Activated T-cell treated with anti-CD3 and anti-CD28 coated beads, Interleukin-2, amount 50 U/mL, for 24 hours (primary cell): ENCODE data around the gene FAM168B.

Source experiments
- DNase-seq: peaks from one replicate; pipeline ENCODE4 v3.0.0-alpha.2; 2020
- H3K27ac Mint-ChIP-seq: 2 replicates; pipeline ENCODE4 v1.8.0; 2020; ENCODE audit warnings: mild to moderate bottlenecking, mixed read lengths
- H3K27me3 Mint-ChIP-seq: 2 replicates; pipeline ENCODE4 v1.8.0; 2020; ENCODE audit warnings: mixed read lengths
- H3K36me3 Mint-ChIP-seq: 2 replicates; pipeline ENCODE4 v1.8.0; 2020; ENCODE audit warnings: low read depth, mixed read lengths
- H3K4me1 Mint-ChIP-seq: 2 replicates; pipeline ENCODE4 v1.8.0; 2020; ENCODE audit warnings: low read depth, mixed read lengths
- H3K4me3 Mint-ChIP-seq: 2 replicates; pipeline ENCODE4 v1.8.0; 2020; ENCODE audit warnings: mild to moderate bottlenecking, moderate library complexity, mixed read lengths
- H3K9me3 Mint-ChIP-seq: 2 replicates; pipeline ENCODE4 v1.8.0; 2020; ENCODE audit warnings: mixed read lengths

The FAM168B gene

DNA sequence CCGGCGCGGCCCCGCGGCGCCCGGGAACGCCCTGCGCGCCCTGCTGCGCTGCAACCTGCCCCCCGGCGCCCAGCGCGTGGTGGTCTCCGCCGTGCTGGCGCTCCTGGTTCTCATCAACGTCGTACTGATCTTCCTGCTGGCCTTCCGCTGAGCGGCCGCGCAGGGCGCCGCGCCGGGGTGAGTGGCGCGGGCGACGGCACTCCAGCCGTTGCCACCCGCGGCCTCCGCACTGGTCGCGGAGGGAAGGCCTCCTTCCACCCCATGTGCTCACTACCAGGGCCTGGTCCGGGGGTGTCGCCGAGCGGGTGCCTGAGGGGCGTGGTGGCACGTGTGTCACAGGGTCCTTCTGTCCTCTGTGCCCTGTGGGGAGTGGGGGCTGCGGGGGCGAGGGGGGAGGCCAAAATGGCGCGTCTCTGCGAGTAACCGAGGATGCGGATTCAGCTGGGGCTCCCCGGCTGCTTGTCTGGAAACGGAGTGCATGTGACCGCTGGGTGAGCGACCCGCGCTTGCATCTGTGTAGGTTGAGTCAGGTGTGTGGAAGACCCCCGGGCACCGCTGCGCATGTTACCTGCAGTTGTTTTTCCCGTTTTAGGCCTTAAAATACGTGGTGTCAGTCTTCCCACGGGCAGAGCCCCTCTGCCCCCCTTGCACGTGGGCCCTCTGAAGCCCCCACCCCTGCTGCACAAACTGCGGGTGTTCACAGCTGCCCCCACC lies 58.0 kb downstream of the FAM168B start:
- no peaks in the 10 kb centered on the region for H3K36me3 Mint-ChIP-seq
- peak overlapping the region; percentile 35 for H3K4me3 Mint-ChIP-seq
- H3K4me1 Mint-ChIP-seq, result peaks cover 17% of the 10 kb centered on the region
- peaks cover 39% of the 10 kb centered on the region for H3K27me3 Mint-ChIP-seq
- H3K9me3 Mint-ChIP-seq, result no peaks in the 10 kb centered on the region
- H3K27ac Mint-ChIP-seq, result no peak overlapping the region
- no peak for DNase-seq

- Mint-ChIP-seq H3K27me3 (peaks cover 39% of the 10 kb centered on the region), H3K4me3 (peak overlapping the region; percentile 36), H3K27ac (no peak overlapping the region), H3K9me3 (no peaks in the 10 kb centered on the region), H3K36me3 (no peaks in the 10 kb centered on the region), H3K4me1 (peaks cover 11% of the 10 kb centered on the region)
- no peak for DNase-seq
These were observed 58.9 kb downstream of the FAM168B start for GRCh38 chr2:131034122-131035051.

- Mint-ChIP-seq H3K27me3 (peaks cover 39% of the 10 kb centered on the region), H3K4me1 (peaks cover 8% of the 10 kb centered on the region), H3K4me3 (no peak overlapping the region), H3K27ac (no peak overlapping the region), H3K36me3 (no peaks in the 10 kb centered on the region), H3K9me3 (no peaks in the 10 kb centered on the region)
- no peak for DNase-seq
These were observed 59.5 kb downstream of the FAM168B start for GRCh38 chr2:131033786-131034121.

DNA sequence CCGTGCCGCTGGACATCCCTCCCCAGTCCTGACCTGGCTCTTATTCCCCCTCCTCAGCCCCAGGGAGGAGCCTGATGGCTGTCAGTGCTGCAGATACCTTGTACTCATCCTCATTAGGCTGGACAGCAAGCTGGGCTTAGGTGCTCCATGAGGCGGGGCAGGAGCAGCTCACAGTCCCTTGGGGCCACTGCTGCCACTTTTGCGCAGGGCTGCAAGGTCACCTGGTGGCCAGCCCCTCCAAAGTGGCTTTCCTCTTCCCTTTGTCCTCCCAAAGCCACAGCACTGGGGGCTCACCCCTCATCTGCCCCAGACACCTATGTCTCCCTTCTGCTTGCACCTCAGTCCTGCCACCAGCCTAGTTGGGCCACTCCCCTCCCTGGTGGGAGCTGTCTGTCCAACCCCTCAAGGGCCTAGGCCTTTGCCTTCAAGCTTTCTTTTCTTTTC lies 60.8 kb downstream of the FAM168B start:
- H3K27ac Mint-ChIP-seq, result no peak overlapping the region
- no peak for DNase-seq

GRCh38 chr2:131031875-131032274 lies 61.4 kb downstream of the FAM168B start:
- Mint-ChIP-seq H3K27me3 (peaks cover 48% of the 10 kb centered on the region), H3K9me3 (no peaks in the 10 kb centered on the region), H3K27ac (no peak overlapping the region), H3K4me1 (peaks cover 8% of the 10 kb centered on the region), H3K4me3 (no peak overlapping the region), H3K36me3 (no peaks in the 10 kb centered on the region)
- DNase-seq, result no peak

More for the DNA sequence above, 60.8 kb downstream of the FAM168B start:
- Mint-ChIP-seq H3K9me3 (no peaks in the 10 kb centered on the region), H3K36me3 (no peaks in the 10 kb centered on the region), H3K4me3 (no peak overlapping the region), H3K4me1 (peaks cover 8% of the 10 kb centered on the region), H3K27me3 (peaks cover 44% of the 10 kb centered on the region)

- peaks cover 8% of the 10 kb centered on the region for H3K4me1 Mint-ChIP-seq
- no peaks in the 10 kb centered on the region for H3K36me3 Mint-ChIP-seq
- peaks cover 46% of the 10 kb centered on the region for H3K27me3 Mint-ChIP-seq
- no peak overlapping the region for H3K27ac Mint-ChIP-seq
- no peak overlapping the region for H3K4me3 Mint-ChIP-seq
- no peak for DNase-seq
- no peaks in the 10 kb centered on the region for H3K9me3 Mint-ChIP-seq
These were observed 61.8 kb downstream of the FAM168B start for GRCh38 chr2:131031431-131031841.

GRCh38 chr2:131030478-131030971 lies 62.7 kb downstream of the FAM168B start:
- Mint-ChIP-seq H3K27ac (no peak overlapping the region), H3K36me3 (no peaks in the 10 kb centered on the region), H3K9me3 (no peaks in the 10 kb centered on the region), H3K4me3 (no peak overlapping the region), H3K27me3 (peaks cover 46% of the 10 kb centered on the region), H3K4me1 (peaks cover 7% of the 10 kb centered on the region)
- DNase-seq, result no peak

DNA sequence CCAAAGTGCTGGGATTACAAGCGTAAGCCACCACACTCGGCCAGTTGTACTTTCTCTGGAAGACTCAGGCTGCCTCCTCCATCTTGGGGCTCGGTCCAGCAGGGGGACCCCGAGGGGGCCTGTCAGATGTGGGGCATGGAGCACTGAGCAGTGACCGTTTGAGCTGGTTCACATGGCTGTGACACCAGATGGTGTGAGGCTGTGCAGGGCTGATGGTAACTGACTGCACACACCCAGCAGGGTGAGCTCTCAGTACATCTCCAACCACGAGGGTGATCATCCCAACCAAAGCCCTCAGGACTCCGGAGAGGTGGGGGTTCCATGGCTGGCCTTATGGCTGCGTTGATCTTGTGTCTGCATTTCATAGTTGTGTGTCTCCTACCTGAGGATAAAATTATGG lies 63.4 kb downstream of the FAM168B start:
- Mint-ChIP-seq H3K36me3 (no peaks in the 10 kb centered on the region), H3K4me1 (peaks cover 5% of the 10 kb centered on the region), H3K27ac (no peak overlapping the region), H3K4me3 (no peak overlapping the region), H3K9me3 (no peaks in the 10 kb centered on the region), H3K27me3 (peaks cover 51% of the 10 kb centered on the region)
- no peak for DNase-seq

- Mint-ChIP-seq H3K4me3 (no peak overlapping the region), H3K9me3 (no peaks in the 10 kb centered on the region), H3K4me1 (no peaks in the 10 kb centered on the region), H3K27ac (no peak overlapping the region), H3K27me3 (peaks cover 49% of the 10 kb centered on the region), H3K36me3 (no peaks in the 10 kb centered on the region)
- no peak for DNase-seq
These were observed 65.4 kb downstream of the FAM168B start for GRCh38 chr2:131027566-131028528.

GRCh38 chr2:131026919-131027318 lies 66.3 kb downstream of the FAM168B start:
- DNase-seq, result no peak
- no peaks in the 10 kb centered on the region for H3K9me3 Mint-ChIP-seq
- peaks cover 52% of the 10 kb centered on the region for H3K27me3 Mint-ChIP-seq
- H3K4me3 Mint-ChIP-seq, result no peak overlapping the region
- H3K4me1 Mint-ChIP-seq, result no peaks in the 10 kb centered on the region
- H3K27ac Mint-ChIP-seq, result no peak overlapping the region
- H3K36me3 Mint-ChIP-seq, result no peaks in the 10 kb centered on the region

GRCh38 chr2:131023758-131024157 lies 69.5 kb downstream of the FAM168B start:
- no peak overlapping the region for H3K27ac Mint-ChIP-seq
- no peaks in the 10 kb centered on the region for H3K4me1 Mint-ChIP-seq
- no peaks in the 10 kb centered on the region for H3K36me3 Mint-ChIP-seq
- DNase-seq, result no peak
- H3K4me3 Mint-ChIP-seq, result no peak overlapping the region
- H3K9me3 Mint-ChIP-seq, result no peaks in the 10 kb centered on the region
- peaks cover 54% of the 10 kb centered on the region for H3K27me3 Mint-ChIP-seq

DNA sequence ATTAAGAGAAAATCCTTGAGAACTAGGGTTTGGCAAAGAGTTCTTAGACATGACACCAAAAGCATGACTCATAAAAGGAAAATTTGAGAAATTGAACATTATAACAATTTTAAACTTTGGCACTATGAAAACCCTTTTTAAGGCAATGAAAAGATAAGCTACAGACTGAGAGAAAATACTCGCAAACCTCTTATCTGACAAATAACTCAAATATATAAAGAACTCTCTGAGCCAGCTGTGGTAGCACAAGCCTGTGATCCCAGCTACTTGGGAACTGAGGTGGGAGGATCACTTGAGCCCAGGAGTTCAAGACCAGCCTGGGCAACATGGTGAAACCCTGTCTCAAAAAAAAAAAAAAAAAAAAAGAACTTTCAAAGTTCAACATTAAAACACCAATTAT lies 70.5 kb downstream of the FAM168B start:
- Mint-ChIP-seq H3K36me3 (no peaks in the 10 kb centered on the region), H3K27ac (no peak overlapping the region), H3K27me3 (peaks cover 47% of the 10 kb centered on the region), H3K9me3 (no peaks in the 10 kb centered on the region), H3K4me3 (no peak overlapping the region), H3K4me1 (no peaks in the 10 kb centered on the region)
- DNase-seq, result no peak

GRCh38 chr2:131016826-131017741 lies 76.2 kb downstream of the FAM168B start:
- H3K27ac Mint-ChIP-seq, result no peak overlapping the region

More at GRCh38 chr2:131016826-131017741, 76.2 kb downstream of the FAM168B start:
- H3K9me3 Mint-ChIP-seq, result no peaks in the 10 kb centered on the region
- no peak overlapping the region for H3K4me3 Mint-ChIP-seq
- H3K27me3 Mint-ChIP-seq, result peaks cover 5% of the 10 kb centered on the region
- H3K4me1 Mint-ChIP-seq, result no peaks in the 10 kb centered on the region
- no peaks in the 10 kb centered on the region for H3K36me3 Mint-ChIP-seq
- no peak for DNase-seq
